GM21825 (cell line): ENCODE results near the gene SLC22A16.
"Not testable (repeated sequence)": the region's sequence is repeated elsewhere in the genome, so short reads cannot be mapped to it uniquely, and the experiment has no call there.

Experiments used
- ATAC-seq: cut with Tn5 transposase; IDR thresholded peaks from one replicate; pipeline ENCODE4 v1.9.1; 2021; ENCODE audit warnings: mild to moderate bottlenecking, moderate library complexity; ENCODE audit not compliant: unreplicated experiment

Gene SLC22A16

DNA sequence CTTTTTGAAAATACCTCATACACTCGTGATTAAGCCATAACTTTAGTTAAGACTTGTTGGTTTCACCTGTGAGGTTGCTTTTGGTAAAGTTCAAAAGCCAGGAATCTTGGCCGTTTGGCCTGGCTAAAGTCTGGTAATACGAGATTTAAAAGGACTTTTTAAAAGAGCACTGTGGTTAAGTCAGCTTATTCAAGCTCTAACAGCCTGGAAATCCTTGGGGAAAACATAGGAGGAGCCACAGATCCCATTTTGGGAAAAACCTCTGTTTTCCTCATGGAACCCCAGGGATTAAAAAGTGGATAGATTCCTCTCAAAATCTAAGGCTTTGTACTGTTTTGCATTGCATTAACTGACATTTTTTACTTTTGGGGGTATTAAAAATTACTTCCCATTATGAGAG lies 13.7 kb upstream of the SLC22A16 start:
- ATAC-seq, result no peak

DNA sequence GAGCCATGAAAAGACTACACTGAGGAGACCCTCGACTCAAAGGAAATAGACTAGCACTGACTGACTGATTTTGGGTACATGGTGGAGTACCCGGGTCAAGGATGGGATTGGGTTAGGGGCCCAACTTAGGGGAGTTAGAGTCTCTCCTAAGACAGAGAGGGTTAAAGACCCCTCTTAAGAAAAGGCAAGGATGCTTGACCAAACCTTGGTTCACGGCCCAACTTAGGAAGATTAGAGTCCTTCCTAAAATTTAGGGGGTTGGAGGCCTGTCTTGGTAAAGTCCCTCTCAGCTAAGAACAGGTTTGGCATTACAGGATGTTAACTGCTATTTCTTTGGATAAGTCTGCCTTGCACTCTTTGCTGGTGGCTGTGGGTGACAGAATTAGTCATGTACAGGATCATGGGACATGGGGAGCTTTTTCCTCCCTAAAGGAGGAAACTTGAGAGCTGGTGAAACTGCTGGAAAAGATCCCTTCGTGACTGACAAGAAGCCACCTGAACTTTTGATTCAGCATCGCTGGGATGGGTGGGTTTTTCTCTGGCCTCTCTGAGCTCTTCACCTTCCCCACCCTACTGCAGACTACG lies 12.3 kb upstream of the SLC22A16 start:
- ATAC-seq, result no peak

GRCh38 chr6:110487968-110488381 lies 11.6 kb upstream of the SLC22A16 start:
- not testable (repeated sequence) for ATAC-seq

DNA sequence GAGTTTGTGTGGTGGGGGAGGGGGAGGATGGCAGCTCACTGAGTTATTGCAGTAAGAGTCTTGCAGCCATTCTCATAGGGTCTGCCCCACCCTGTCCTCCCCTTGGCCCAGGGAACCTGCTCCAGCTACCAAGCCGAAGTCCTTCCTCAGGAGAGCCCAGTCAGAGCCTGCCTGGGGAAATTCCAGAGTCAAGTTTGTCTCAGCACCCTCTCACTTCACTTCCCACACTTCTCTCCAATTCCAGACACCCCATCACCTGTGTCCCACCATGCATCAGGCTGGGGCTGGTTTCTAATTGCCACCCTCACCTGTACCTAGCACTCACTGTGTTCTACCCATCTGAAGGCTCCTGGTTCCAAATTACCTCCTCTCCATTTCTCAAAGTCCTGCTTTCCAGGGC lies 10.3 kb upstream of the SLC22A16 start:
- no peak for ATAC-seq

- no peak for ATAC-seq
These were observed 9.1 kb upstream of the SLC22A16 start for GRCh38 chr6:110485491-110485890.

DNA sequence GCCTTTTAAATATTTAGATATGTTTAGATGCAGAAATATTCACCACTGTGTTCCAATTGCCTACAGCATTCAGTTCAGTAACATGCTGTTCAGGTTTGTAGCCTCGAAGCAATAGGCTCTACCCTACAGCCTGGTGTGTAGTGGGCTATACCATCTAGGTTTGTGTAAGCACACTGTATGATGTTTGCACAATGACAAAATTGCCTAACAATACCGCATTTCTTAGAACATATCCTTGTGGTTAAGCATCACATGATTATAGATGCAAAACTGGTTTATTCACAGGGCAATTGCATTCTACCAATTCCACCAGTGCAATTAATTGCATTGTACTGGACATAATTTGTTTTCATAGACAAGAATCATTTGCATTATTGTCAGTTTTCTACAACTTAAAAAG lies 7.9 kb upstream of the SLC22A16 start:
- no peak for ATAC-seq

DNA sequence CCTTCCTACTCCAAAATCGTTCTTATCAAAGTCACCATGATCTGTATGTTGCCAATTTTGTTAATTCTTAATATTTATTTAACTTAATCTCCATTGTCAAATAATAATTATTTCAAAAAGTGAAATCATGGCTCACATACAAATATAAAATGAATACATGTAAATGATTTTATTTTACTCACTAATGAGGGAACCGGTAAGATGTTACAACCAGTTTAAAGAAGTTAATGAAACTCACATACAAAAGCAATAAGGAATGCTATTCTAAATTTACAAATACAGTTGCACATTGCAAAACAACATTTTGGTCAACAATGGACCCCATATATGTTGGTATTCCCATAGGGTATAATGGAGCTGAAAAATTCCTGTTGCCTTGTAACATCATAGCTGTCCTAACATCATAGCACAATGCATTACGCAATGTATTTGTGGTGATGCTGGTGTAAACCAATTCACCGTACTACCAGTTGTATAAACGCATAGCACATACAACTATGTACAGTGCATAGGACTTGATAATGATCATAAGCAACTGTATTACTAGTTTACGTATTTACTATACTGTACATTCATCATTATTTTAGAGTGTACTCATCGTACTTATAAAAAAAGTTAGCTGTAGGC lies 6.5 kb upstream of the SLC22A16 start:
- no peak for ATAC-seq

- ATAC-seq, result no peak
These were observed 4.7 kb upstream of the SLC22A16 start for GRCh38 chr6:110481081-110481480.

DNA sequence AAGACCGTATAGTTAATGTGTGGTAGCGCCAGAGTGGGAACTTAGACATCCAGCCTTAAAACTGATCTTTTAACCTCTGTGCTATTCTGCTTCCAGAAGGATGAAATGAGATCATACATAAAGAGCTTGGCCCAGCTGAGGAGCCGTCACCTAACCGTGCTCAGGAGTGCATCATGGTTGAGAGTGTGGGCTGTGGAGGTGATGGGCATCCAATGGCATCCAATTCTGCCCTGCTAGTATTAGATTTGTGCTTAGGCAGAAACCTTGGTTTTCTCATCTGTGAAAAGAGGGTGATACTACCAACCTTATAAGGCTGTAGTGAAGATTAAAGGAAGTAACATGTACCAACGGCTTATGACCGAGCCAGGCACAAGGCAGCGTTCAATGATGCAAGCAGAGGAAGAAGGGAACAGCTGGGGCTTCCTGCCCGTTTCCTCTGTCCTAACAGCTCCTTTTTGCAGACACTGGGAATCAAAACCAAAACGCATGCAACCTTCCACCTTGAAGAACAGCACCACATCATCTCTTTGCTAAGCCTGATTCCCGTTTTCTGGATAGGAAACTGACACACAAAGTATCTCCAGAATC lies 1.3 kb downstream of the SLC22A16 start:
- no peak for ATAC-seq

GRCh38 chr6:110474500-110474899 lies 1.9 kb downstream of the SLC22A16 start:
- no peak for ATAC-seq

DNA sequence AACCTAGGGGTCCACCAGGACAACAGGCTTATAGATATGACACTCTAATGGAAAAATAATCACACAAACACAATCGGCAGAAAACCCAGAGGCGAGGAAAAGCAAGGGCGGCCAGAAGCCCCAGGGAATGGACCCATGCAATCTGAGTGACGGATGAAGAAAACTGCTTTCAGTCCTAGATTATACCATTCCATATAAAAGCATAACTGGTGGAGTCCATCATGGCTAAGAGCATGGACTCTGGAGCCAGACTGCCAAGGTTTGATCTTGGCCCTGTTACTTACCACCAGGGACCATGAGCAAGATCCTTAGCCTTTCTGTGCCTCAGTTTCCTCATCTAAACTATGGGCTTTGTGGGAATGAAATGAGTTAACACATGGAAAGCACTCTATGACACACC lies 3.7 kb downstream of the SLC22A16 start:
- ATAC-seq, result no peak

- no peak for ATAC-seq
These were observed 4.6 kb downstream of the SLC22A16 start for GRCh38 chr6:110471726-110472365.

GRCh38 chr6:110468731-110469130 lies 7.7 kb downstream of the SLC22A16 start:
- no peak for ATAC-seq

GRCh38 chr6:110467566-110468140 lies 8.8 kb downstream of the SLC22A16 start:
- ATAC-seq, result no peak

DNA sequence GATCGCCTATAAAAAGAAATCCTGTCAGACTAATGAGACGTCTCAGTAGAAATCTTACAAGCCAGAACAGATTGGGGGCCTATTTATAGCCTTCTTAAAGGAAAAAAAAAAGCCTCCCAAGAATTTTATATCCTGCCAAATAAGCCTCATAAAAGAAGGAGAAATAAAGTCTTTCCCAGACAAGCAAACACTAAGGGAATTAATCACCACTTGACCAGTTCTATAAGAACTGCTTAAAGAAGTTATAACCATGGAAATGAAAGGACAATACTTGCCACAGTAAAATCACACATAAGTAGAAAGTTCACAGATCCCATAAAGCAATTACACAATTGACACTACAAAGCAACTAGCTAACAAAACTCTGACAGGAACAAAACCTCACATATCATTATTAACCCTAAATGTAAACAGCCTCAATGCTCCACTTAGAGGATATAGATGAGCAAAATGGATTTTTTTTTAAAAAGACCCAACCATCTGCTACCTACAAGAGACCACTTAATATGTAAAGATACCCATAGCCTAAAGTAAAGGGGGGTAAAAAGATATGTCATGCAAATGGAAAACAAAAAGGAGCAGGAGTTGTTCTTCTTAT lies 13.4 kb downstream of the SLC22A16 start:
- ATAC-seq, result no peak

- no peak for ATAC-seq
These were observed 15.0 kb downstream of the SLC22A16 start for GRCh38 chr6:110461376-110461775.

GRCh38 chr6:110459137-110459536 lies 17.3 kb downstream of the SLC22A16 start:
- no peak for ATAC-seq

- no peak for ATAC-seq
These were observed 17.9 kb downstream of the SLC22A16 start for GRCh38 chr6:110458476-110458875.

DNA sequence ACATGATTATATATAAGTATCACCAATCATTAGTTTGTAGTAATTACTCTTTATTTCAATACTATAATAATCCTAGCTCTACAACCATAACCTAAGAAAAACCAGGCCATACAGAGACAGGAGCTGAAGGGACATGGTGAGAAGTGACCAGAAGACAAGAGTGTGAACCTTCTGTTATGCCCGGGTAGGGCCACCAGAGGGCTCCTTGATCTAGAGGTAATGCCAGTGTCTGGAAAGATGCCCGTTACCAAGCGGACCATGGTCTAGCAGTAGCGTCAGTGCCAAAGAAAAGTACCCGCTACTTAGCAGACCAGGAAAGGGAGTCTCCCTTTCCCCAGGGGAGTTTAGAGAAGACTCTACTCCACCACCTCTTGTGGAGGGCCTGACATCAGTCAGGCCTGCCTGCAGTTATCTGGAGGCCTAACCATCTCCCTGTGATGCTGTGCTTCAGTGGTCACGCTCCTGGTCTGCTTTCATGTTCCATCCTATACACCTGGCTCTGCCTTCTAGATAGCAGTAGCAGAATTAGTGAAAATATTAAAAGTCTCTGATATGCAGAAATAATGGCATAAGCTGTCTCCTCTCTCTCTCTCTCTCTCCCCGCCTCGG lies 18.7 kb downstream of the SLC22A16 start:
- ATAC-seq, result not testable (repeated sequence)

- no peak for ATAC-seq
These were observed 19.7 kb downstream of the SLC22A16 start for GRCh38 chr6:110456694-110457093.

- ATAC-seq, result no peak
These were observed 26.9 kb downstream of the SLC22A16 start for GRCh38 chr6:110449541-110449895.
